ENCODE results near the gene FAM187B. TPM values are rescaled to one million over a fixed set of nuclear protein-coding genes. Genes with fewer than 3 reads are reported as not detected.
A peak's percentile ranks its signal among the peaks of the same experiment; 100 is the strongest.
"Not testable (repeated sequence)": the region's sequence is repeated elsewhere in the genome, so short reads cannot be mapped to it uniquely, and the experiment has no call there.

Gene FAM187B
- total RNA-seq, 2 experiments from 2014 or later: not detected

DNA sequence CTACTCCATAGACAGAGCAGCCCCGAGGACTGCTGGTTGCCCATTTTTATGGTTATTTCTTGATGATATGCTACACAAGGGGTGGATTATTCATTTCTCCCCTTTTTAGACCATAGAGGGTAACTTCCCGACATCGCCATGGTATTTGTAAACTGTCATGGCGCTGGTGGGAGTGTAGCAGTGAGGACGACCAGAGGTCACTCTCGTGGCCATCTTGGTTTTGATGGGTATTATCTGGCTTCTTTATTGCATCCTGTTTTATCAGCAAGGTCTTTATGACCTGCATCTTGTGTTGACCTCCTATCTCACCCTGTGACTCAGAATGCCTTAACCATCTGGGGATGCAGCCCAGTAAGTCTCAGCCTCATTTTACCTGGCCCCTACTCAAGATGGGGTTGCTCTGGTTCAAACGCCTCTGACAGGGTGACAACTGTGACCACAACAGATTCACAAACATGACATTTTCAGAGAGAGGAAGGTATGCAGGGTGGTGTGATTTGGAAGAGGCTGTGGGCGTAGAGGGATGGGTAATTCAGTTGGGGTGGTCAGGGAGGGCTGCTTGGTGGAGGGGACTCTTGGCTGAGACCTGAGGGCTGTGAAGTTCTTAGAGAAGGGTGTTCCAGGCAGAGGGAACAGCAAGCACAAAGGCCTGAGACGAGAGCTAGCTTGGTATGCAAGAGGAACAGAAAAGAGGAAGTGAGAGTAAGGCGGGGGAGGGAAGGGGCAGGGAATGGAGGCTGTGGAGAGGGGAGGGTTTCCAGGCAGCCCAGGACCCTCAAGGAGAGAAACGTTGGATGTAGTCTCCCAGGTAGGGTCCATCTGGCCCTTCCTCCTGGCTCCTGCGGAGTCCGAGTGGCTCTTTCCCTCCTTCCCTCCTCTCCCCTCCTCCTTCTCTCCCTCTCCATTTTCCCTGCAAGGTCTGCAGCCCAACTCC lies 23.5 kb downstream of the FAM187B start:
- Mint-ChIP-seq H3K27ac (peak overlapping the region; percentile 99), H3K4me3 (peak overlapping the region; percentile 50), H3K4me1 (ENCODE audit: low read depth) (peaks cover 85% of the 10 kb centered on the region), H3K27me3 (ENCODE audit: low read depth) (no peaks in the 10 kb centered on the region), H3K36me3 (ENCODE audit: low read depth) (peaks cover 16% of the 10 kb centered on the region), H3K9me3 (ENCODE audit: insufficient read depth) (no peaks in the 10 kb centered on the region)
- ATAC-seq (no peak), DNase-seq (peak; percentile 36)
- ChIA-PET POLR2A (interaction anchor here (0.7 to 1.8 kb wide), 3 partner anchors 36 to 51 kb away, joined by 3 to 11 read pairs (median 5); partner anchors contain the start of gene FXYD5), CTCF (interaction anchor here (1.1 to 1.8 kb wide), 3 partner anchors 11 to 64 kb away, joined by 3 to 8 read pairs (median 4); no protein-coding TSS in a partner anchor)

GRCh38 chr19:35202722-35203688 lies 25.5 kb downstream of the FAM187B start:
- ATAC-seq: no peak
- H3K27ac Mint-ChIP-seq: peak overlapping the region; percentile 76
- H3K36me3 Mint-ChIP-seq (ENCODE audit: low read depth): peaks cover 7% of the 10 kb centered on the region
- peaks cover 74% of the 10 kb centered on the region for H3K4me1 Mint-ChIP-seq (ENCODE audit: low read depth)
- H3K4me3 Mint-ChIP-seq: no peak overlapping the region
- no peaks in the 10 kb centered on the region for H3K9me3 Mint-ChIP-seq (ENCODE audit: insufficient read depth)
- ChIA-PET POLR2A (interaction anchor here (0.9 to 1.5 kb wide), 3 partner anchors 9 to 42 kb away, joined by 3 read pairs; no protein-coding TSS in a partner anchor), CTCF (interaction anchor here (0.6 to 2.2 kb wide), 9 partner anchors 10 to 954 kb away, joined by 3 to 9 read pairs (median 4); no protein-coding TSS in a partner anchor)
- H3K27me3 Mint-ChIP-seq (ENCODE audit: low read depth): no peaks in the 10 kb centered on the region
- peak; percentile 15 for DNase-seq

- CTCF ChIA-PET: interaction anchor here (0.9 to 3.1 kb wide), 4 partner anchors 9 to 155 kb away, joined by 3 to 9 read pairs (median 5); partner anchors contain the start of gene FXYD5
These were observed 29.1 kb downstream of the FAM187B start for GRCh38 chr19:35199481-35199880.

GRCh38 chr19:35196861-35197260 lies 31.7 kb downstream of the FAM187B start:
- DNase-seq: peak; percentile 4
- POLR2A ChIA-PET, ATAC-seq: not testable (repeated sequence)

More at GRCh38 chr19:35199481-35199880, 29.1 kb downstream of the FAM187B start:
- Mint-ChIP-seq H3K4me1 (ENCODE audit: low read depth) (peaks cover 39% of the 10 kb centered on the region), H3K4me3 (no peak overlapping the region), H3K27me3 (ENCODE audit: low read depth) (no peaks in the 10 kb centered on the region), H3K9me3 (ENCODE audit: insufficient read depth) (no peaks in the 10 kb centered on the region), H3K36me3 (ENCODE audit: low read depth) (peaks cover 4% of the 10 kb centered on the region), H3K27ac (no peak overlapping the region)
- ATAC-seq (no peak), DNase-seq (peak; percentile 15)
- POLR2A ChIA-PET: interaction anchor here (0.6 to 0.8 kb wide), 2 partner anchors 38 to 46 kb away, joined by 3 read pairs; no protein-coding TSS in a partner anchor

DNA sequence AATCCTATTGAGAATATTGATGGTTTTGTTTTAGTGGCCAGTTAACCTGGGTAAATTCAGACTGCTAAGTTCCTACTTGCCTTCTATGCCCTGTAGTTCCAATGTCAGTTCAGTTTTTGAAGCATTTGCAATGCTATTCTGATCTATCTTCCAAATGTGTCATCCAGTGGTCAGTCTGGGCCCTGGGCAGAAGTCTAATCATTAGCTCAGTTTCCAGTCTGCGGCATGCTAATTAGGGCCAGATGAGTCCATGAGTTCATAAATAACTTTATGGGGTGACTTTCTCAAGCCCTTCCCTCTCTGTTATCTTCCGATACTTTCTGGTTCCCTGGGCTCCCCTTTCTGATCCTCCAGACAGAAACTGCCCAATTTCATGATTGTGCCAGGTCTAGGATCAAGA lies 32.7 kb downstream of the FAM187B start:
- no peaks in the 10 kb centered on the region for H3K9me3 Mint-ChIP-seq (ENCODE audit: insufficient read depth)
- peaks cover 1% of the 10 kb centered on the region for H3K27me3 Mint-ChIP-seq (ENCODE audit: low read depth)
- no peak overlapping the region for H3K27ac Mint-ChIP-seq
- ChIA-PET CTCF (no interaction called here), POLR2A (no interaction called here)
- ATAC-seq: no peak
- peaks cover 16% of the 10 kb centered on the region for H3K4me1 Mint-ChIP-seq (ENCODE audit: low read depth)
- peaks cover 4% of the 10 kb centered on the region for H3K36me3 Mint-ChIP-seq (ENCODE audit: low read depth)
- no peak overlapping the region for H3K4me3 Mint-ChIP-seq
- peak; percentile 4 for DNase-seq

More at GRCh38 chr19:35196861-35197260, 31.7 kb downstream of the FAM187B start:
- H3K9me3 Mint-ChIP-seq (ENCODE audit: insufficient read depth); H3K4me3 Mint-ChIP-seq; CTCF ChIA-PET; H3K27ac Mint-ChIP-seq; H3K27me3 Mint-ChIP-seq (ENCODE audit: low read depth); H3K36me3 Mint-ChIP-seq (ENCODE audit: low read depth): not testable (repeated sequence)
- peaks cover 23% of the 10 kb centered on the region for H3K4me1 Mint-ChIP-seq (ENCODE audit: low read depth)

- H3K4me3 Mint-ChIP-seq: no peak overlapping the region
- peaks cover 4% of the 10 kb centered on the region for H3K36me3 Mint-ChIP-seq (ENCODE audit: low read depth)
- no peak overlapping the region for H3K27ac Mint-ChIP-seq
- ChIA-PET CTCF (interaction anchor here (0.9 to 1.5 kb wide), 4 partner anchors 11 to 151 kb away, joined by 3 to 4 read pairs (median 3); no protein-coding TSS in a partner anchor), POLR2A (interaction anchor here (0.7 to 1.0 kb wide), 2 partner anchors 12 to 28 kb away, joined by 3 read pairs; no protein-coding TSS in a partner anchor)
- peaks cover 9% of the 10 kb centered on the region for H3K4me1 Mint-ChIP-seq (ENCODE audit: low read depth)
- no peaks in the 10 kb centered on the region for H3K9me3 Mint-ChIP-seq (ENCODE audit: insufficient read depth)
- H3K27me3 Mint-ChIP-seq (ENCODE audit: low read depth): peaks cover 1% of the 10 kb centered on the region
- DNase-seq (peak; percentile 17), ATAC-seq (no peak)
These were observed 34.2 kb downstream of the FAM187B start for GRCh38 chr19:35194012-35194984.

DNA sequence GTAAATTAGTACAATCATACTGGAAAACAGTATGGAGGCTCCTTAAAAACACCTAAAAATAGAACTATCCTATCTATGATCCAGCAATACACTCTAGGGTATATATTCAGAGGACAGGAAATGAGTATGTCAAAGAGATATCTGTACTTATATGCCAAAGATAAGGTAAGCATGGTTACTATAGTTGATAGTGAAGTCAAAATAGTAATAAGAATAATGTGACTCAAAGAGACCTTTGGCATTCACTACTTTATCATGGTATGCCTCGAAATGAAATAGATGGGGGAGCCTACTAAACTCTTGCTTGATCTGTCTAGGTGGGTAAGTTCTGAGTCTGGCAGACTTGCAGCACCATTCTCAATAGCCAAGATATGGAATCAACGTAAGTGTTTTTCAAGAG lies 43.7 kb downstream of the FAM187B start:
- CTCF ChIA-PET: no interaction called here
- Mint-ChIP-seq H3K27ac (no peak overlapping the region), H3K4me3 (no peak overlapping the region), H3K9me3 (ENCODE audit: insufficient read depth) (peaks cover 12% of the 10 kb centered on the region), H3K4me1 (ENCODE audit: low read depth) (peaks cover 13% of the 10 kb centered on the region), H3K27me3 (ENCODE audit: low read depth) (peaks cover 2% of the 10 kb centered on the region), H3K36me3 (ENCODE audit: low read depth) (peaks cover 6% of the 10 kb centered on the region)
- no peak for DNase-seq
- ATAC-seq: no peak
- POLR2A ChIA-PET: no interaction called here

GRCh38 chr19:35184267-35184666 lies 44.3 kb downstream of the FAM187B start:
- ChIA-PET POLR2A (no interaction called here), CTCF (no interaction called here)
- Mint-ChIP-seq H3K36me3 (ENCODE audit: low read depth) (peaks cover 8% of the 10 kb centered on the region), H3K27ac (no peak overlapping the region), H3K4me3 (no peak overlapping the region), H3K27me3 (ENCODE audit: low read depth) (peaks cover 2% of the 10 kb centered on the region), H3K4me1 (ENCODE audit: low read depth) (peaks cover 19% of the 10 kb centered on the region), H3K9me3 (ENCODE audit: insufficient read depth) (peaks cover 12% of the 10 kb centered on the region)
- no peak for DNase-seq
- ATAC-seq: no peak

DNA sequence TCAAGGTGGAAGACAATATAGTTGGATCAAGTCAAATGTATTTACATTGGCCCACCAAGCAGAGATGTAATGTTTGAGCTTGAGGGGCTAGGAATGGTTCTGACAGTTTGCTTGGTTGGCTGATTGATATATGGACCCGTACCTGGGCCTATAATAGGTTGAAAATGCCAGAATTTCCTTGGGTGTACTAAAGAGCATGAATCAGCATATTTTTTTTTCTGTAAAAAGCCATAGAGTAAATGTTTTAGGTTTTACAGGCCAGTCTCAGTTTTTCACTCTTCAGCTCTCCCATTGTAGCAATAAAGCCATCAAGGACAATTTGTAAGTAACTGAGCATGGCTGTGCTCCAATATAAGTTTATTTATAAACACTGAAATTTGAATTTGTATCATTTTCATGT lies 47.2 kb downstream of the FAM187B start:
- H3K4me3 Mint-ChIP-seq: no peak overlapping the region
- ChIA-PET CTCF (no interaction called here), POLR2A (interaction anchor here (1.3 to 2.0 kb wide), 2 partner anchors 12 to 14 kb away, joined by 4 to 5 read pairs; no protein-coding TSS in a partner anchor)
- no peak overlapping the region for H3K27ac Mint-ChIP-seq
- DNase-seq: no peak
- no peaks in the 10 kb centered on the region for H3K27me3 Mint-ChIP-seq (ENCODE audit: low read depth)
- peaks cover 32% of the 10 kb centered on the region for H3K4me1 Mint-ChIP-seq (ENCODE audit: low read depth)
- H3K36me3 Mint-ChIP-seq (ENCODE audit: low read depth): peaks cover 13% of the 10 kb centered on the region
- ATAC-seq: no peak
- H3K9me3 Mint-ChIP-seq (ENCODE audit: insufficient read depth): peaks cover 5% of the 10 kb centered on the region

GRCh38 chr19:35179830-35180229 lies 48.7 kb downstream of the FAM187B start:
- Mint-ChIP-seq H3K27me3 (ENCODE audit: low read depth) (no peaks in the 10 kb centered on the region), H3K4me1 (ENCODE audit: low read depth) (peaks cover 38% of the 10 kb centered on the region), H3K9me3 (ENCODE audit: insufficient read depth) (peaks cover 5% of the 10 kb centered on the region), H3K36me3 (ENCODE audit: low read depth) (peaks cover 13% of the 10 kb centered on the region), H3K27ac (peak overlapping the region; percentile 65), H3K4me3 (no peak overlapping the region)
- ATAC-seq: no peak
- ChIA-PET POLR2A (interaction anchor here (1.6 to 2.5 kb wide), 2 partner anchors 10 to 60 kb away, joined by 6 to 7 read pairs; no protein-coding TSS in a partner anchor), CTCF (interaction anchor here (0.9 to 2.3 kb wide), 6 partner anchors 9 to 44 kb away, joined by 3 to 7 read pairs (median 4); partner anchors contain the start of gene FXYD5)
- no peak for DNase-seq
